WERI-Rb-1 (cell line): ENCODE results near the gene DNM1.

Experiments used
- DNase-seq: peaks from one replicate; pipeline ENCODE4 v3.0.0-alpha.2; 2020
- H3K27ac ChIP-seq: fragments of 250-450 bp; sonication (Bioruptor Pico); 2 replicates; pipeline ENCODE4 v1.5.1; 2020; ENCODE audit warnings: mild to moderate bottlenecking, moderate library complexity
- H3K27me3 ChIP-seq: fragments of 250-450 bp; sonication (Bioruptor Pico); 2 replicates; pipeline ENCODE4 v1.5.1; 2021; ENCODE audit warnings: mild to moderate bottlenecking, low read depth, moderate library complexity; ENCODE audit not compliant: insufficient read depth, severe bottlenecking
- H3K36me3 ChIP-seq: fragments of 250-450 bp; sonication (Bioruptor Pico); 2 replicates; pipeline ENCODE4 v1.5.1; 2020; ENCODE audit warnings: mild to moderate bottlenecking, moderate library complexity
- H3K4me3 ChIP-seq: 2 replicates; pipeline ENCODE4 v1.5.1; 2011; ENCODE audit warnings: low read depth, mild to moderate bottlenecking, control low read depth, low read length
- H3K9me3 ChIP-seq: fragments of 250-450 bp; sonication (Bioruptor Pico); 2 replicates; pipeline ENCODE4 v1.5.1; 2021; ENCODE audit warnings: mild to moderate bottlenecking, moderate library complexity; ENCODE audit not compliant: severe bottlenecking
- CTCF ChIP-seq: IDR thresholded peaks from 2 replicates; pipeline ENCODE4 v1.5.1; 2011; ENCODE audit warnings: low read depth, mild to moderate bottlenecking, control low read depth, inconsistent platforms, low read length

DNM1 gene

GRCh38 chr9:128252317-128253139 lies 49.3 kb downstream of the DNM1 start:
- no peak for DNase-seq
- H3K36me3 ChIP-seq, result peaks cover 82% of the 10 kb centered on the region
- H3K27ac ChIP-seq, result no peak overlapping the region
- no peak for TF ChIP-seq CTCF
- H3K4me3 ChIP-seq, result no peak overlapping the region
- H3K27me3 ChIP-seq, result no peaks in the 10 kb centered on the region
- H3K9me3 ChIP-seq, result peaks cover 2% of the 10 kb centered on the region

GRCh38 chr9:128253140-128253990 lies 50.2 kb downstream of the DNM1 start:
- Histone ChIP-seq H3K27ac (no peak overlapping the region), H3K9me3 (peaks cover 2% of the 10 kb centered on the region), H3K36me3 (peaks cover 82% of the 10 kb centered on the region), H3K27me3 (no peaks in the 10 kb centered on the region), H3K4me3 (no peak overlapping the region)
- TF ChIP-seq CTCF, result no peak
- no peak for DNase-seq

GRCh38 chr9:128253991-128254346 lies 50.8 kb downstream of the DNM1 start:
- Histone ChIP-seq H3K27ac (peak overlapping the region; percentile 32), H3K9me3 (peaks cover 2% of the 10 kb centered on the region), H3K27me3 (no peaks in the 10 kb centered on the region), H3K36me3 (peaks cover 82% of the 10 kb centered on the region), H3K4me3 (no peak overlapping the region)
- no peak for DNase-seq
- TF ChIP-seq CTCF, result no peak

GRCh38 chr9:128254362-128254761 lies 51.2 kb downstream of the DNM1 start:
- Histone ChIP-seq H3K9me3 (peaks cover 2% of the 10 kb centered on the region), H3K36me3 (peaks cover 82% of the 10 kb centered on the region), H3K4me3 (no peak overlapping the region), H3K27me3 (no peaks in the 10 kb centered on the region), H3K27ac (peak overlapping the region; percentile 32)
- no peak for DNase-seq
- TF ChIP-seq CTCF, result no peak

GRCh38 chr9:128254855-128255759 lies 51.9 kb downstream of the DNM1 start:
- Histone ChIP-seq H3K4me3 (no peak overlapping the region), H3K36me3 (peaks cover 80% of the 10 kb centered on the region), H3K27ac (peak overlapping the region; percentile 32), H3K9me3 (peaks cover under 1% of the 10 kb centered on the region), H3K27me3 (no peaks in the 10 kb centered on the region)
- peak; percentile 91 for TF ChIP-seq CTCF
- peak; percentile 88 for DNase-seq
